OCI-LY1 (cell line): ENCODE measurements around the gene CHST7.

Experiments
- EZH2 ChIP-seq: fragments of 200-600 bp; sonication (generic), shearing (Covaris generic); IDR thresholded peaks from 2 replicates; pipeline ENCODE4 v1.8.0; 2017; ENCODE audit warnings: borderline replicate concordance, mixed run types, mild to moderate bottlenecking, antibody characterized with exemption, low read length, moderate library complexity, mixed read lengths
- TF ChIP-seq, protein P1 (sequence below): fragments of 200-600 bp; sonication (generic), shearing (Covaris generic); IDR thresholded peaks from 2 replicates; pipeline ENCODE4 v1.5.1; 2017; ENCODE audit warnings: mild to moderate bottlenecking, antibody characterized with exemption, low read length, moderate library complexity, mixed read lengths

- TF ChIP-seq, protein P1, sequence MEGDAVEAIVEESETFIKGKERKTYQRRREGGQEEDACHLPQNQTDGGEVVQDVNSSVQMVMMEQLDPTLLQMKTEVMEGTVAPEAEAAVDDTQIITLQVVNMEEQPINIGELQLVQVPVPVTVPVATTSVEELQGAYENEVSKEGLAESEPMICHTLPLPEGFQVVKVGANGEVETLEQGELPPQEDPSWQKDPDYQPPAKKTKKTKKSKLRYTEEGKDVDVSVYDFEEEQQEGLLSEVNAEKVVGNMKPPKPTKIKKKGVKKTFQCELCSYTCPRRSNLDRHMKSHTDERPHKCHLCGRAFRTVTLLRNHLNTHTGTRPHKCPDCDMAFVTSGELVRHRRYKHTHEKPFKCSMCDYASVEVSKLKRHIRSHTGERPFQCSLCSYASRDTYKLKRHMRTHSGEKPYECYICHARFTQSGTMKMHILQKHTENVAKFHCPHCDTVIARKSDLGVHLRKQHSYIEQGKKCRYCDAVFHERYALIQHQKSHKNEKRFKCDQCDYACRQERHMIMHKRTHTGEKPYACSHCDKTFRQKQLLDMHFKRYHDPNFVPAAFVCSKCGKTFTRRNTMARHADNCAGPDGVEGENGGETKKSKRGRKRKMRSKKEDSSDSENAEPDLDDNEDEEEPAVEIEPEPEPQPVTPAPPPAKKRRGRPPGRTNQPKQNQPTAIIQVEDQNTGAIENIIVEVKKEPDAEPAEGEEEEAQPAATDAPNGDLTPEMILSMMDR, result no peak
- TF ChIP-seq EZH2, result no peak
Observed at GRCh38 chrX:46624090-46624786, 50.7 kb downstream of the CHST7 start.
